ENCODE measurements around the gene CCDC126. TPM values are rescaled to one million over a fixed set of nuclear protein-coding genes. Genes with fewer than 3 reads are reported as not detected.
"Not testable (repeated sequence)": the region's sequence is repeated elsewhere in the genome, so short reads cannot be mapped to it uniquely, and the experiment has no call there.

The CCDC126 gene
- total RNA-seq = 10 to 100 TPM; 10.3 to 28.9 (median 15.2) TPM

- peak; percentile 92 to 96 (median 93) for ATAC-seq (replicated peaks in 6 of 8)
- Histone ChIP-seq H3K4me3 (peak within 1 kb of the TSS; percentile 63 to 73 (median 68)), H3K4me1 (replicated peaks in 1 of 2) (peaks cover 3 to 7% of the 10 kb centered on the region in 2 donors), H3K27ac (peak within 1 kb of the TSS; percentile 79 to 80)
- in situ Hi-C loops (cut with MboI; ENCODE audit: low pct_unique_long_range_greater_than_20kb in 2 of 9, low sequenced_read_pairs in 9 of 9, unreplicated experiment in 9 of 9) = no loop called here
- 0 to 33% (median 0%) methylated on average over 6 to 17 of the region's 99 CpGs; no CpG with 5 or more reads in 4 of the 10 experiments for WGBS, 10 experiments
These were observed at the start of gene CCDC126 for GRCh38 chr7:23597094-23598091. Gene CCDC126, plus strand, starts transcription at chr7:23597382. Its CDS starts 13,934 bp downstream, at chr7:23611316.

- Histone ChIP-seq H3K4me3 (no peak overlapping the region), H3K27ac (no peak overlapping the region), H3K4me1 (replicated peaks in 1 of 2) (no peaks in the 10 kb centered on the region)
- no peak for ATAC-seq (replicated peaks in 6 of 8)
- 74 to 99% (median 82%) methylated on average over 4 of the region's 4 CpGs; no CpG with 5 or more reads in 5 of the 10 experiments for WGBS, 10 experiments
- in situ Hi-C loops (cut with MboI; ENCODE audit: low pct_unique_long_range_greater_than_20kb in 2 of 9, low sequenced_read_pairs in 9 of 9, unreplicated experiment in 9 of 9) = no loop called here
These were observed 49.5 kb upstream of the CCDC126 start for GRCh38 chr7:23547662-23548061.

- Histone ChIP-seq H3K27ac (no peak overlapping the region), H3K4me1 (replicated peaks in 1 of 2) (no peaks in the 10 kb centered on the region), H3K4me3 (no peak overlapping the region)
- ATAC-seq (replicated peaks in 6 of 8) = no peak
- in situ Hi-C loops (cut with MboI; ENCODE audit: low pct_unique_long_range_greater_than_20kb in 2 of 9, low sequenced_read_pairs in 9 of 9, unreplicated experiment in 9 of 9) = loop anchor here in 6 of 9 experiments (10.0 to 25.0 kb wide), 5 partner anchors 129 to 1529 kb away; partner anchors contain the start of genes FAM221A (in 2 of the 6) and STK31 (in 2 of the 6)
These were observed 38.9 kb upstream of the CCDC126 start for GRCh38 chr7:23558303-23558702.

GRCh38 chr7:23570592-23571200 lies 26.5 kb upstream of the CCDC126 start:
- no peak overlapping the region for H3K4me3 ChIP-seq
- ATAC-seq (replicated peaks in 6 of 8) = peak; percentile 76 to 99 (median 84)
- in situ Hi-C loops (cut with MboI; ENCODE audit: low pct_unique_long_range_greater_than_20kb in 2 of 9, low sequenced_read_pairs in 9 of 9, unreplicated experiment in 9 of 9) = loop anchor here in 5 of 9 experiments (25.0 kb wide), 4 partner anchors 117 to 1517 kb away; partner anchors contain the start of genes FAM221A (in 2 of the 5) and STK31 (in 2 of the 5)
- WGBS, 10 experiments = 0 to 55% (median 8%) methylated on average over 1 to 4 of the region's 5 CpGs; no CpG with 5 or more reads in 4 of the 10 experiments
- H3K4me1 ChIP-seq (replicated peaks in 1 of 2) = no peaks in the 10 kb centered on the region
- no peak overlapping the region for H3K27ac ChIP-seq

GRCh38 chr7:23581975-23582374 lies 15.2 kb upstream of the CCDC126 start:
- WGBS, 10 experiments = 83 to 100% (median 100%) methylated on average over 1 of the region's 1 CpG; no CpG with 5 or more reads in 2 of the 10 experiments
- H3K4me1 ChIP-seq (replicated peaks in 1 of 2); H3K4me3 ChIP-seq; ATAC-seq (replicated peaks in 6 of 8); H3K27ac ChIP-seq; in situ Hi-C loops (cut with MboI; ENCODE audit: low pct_unique_long_range_greater_than_20kb in 2 of 9, low sequenced_read_pairs in 9 of 9, unreplicated experiment in 9 of 9): not testable (repeated sequence)

GRCh38 chr7:23585304-23585703 lies 11.9 kb upstream of the CCDC126 start:
- H3K27ac ChIP-seq; H3K4me3 ChIP-seq; H3K4me1 ChIP-seq (replicated peaks in 1 of 2); in situ Hi-C loops (cut with MboI; ENCODE audit: low pct_unique_long_range_greater_than_20kb in 2 of 9, low sequenced_read_pairs in 9 of 9, unreplicated experiment in 9 of 9); ATAC-seq (replicated peaks in 6 of 8): not testable (repeated sequence)
- WGBS, 10 experiments = 85 to 100% (median 95%) methylated on average over 2 to 5 of the region's 10 CpGs; no CpG with 5 or more reads in 6 of the 10 experiments

GRCh38 chr7:23586159-23586558 lies 11.0 kb upstream of the CCDC126 start:
- no peak for ATAC-seq (replicated peaks in 6 of 8)
- no peak overlapping the region for H3K27ac ChIP-seq
- WGBS, 10 experiments = 78 to 100% (median 80%) methylated on average over 2 to 3 of the region's 34 CpGs; no CpG with 5 or more reads in 7 of the 10 experiments
- no peaks in the 10 kb centered on the region for H3K4me1 ChIP-seq (replicated peaks in 1 of 2)
- in situ Hi-C loops (cut with MboI; ENCODE audit: low pct_unique_long_range_greater_than_20kb in 2 of 9, low sequenced_read_pairs in 9 of 9, unreplicated experiment in 9 of 9) = no loop called here
- no peak overlapping the region for H3K4me3 ChIP-seq

- no peak overlapping the region for H3K4me3 ChIP-seq
- 0 to 88% (median 22%) methylated on average over 1 of the region's 1 CpG; no CpG with 5 or more reads in 3 of the 10 experiments for WGBS, 10 experiments
- in situ Hi-C loops (cut with MboI; ENCODE audit: low pct_unique_long_range_greater_than_20kb in 2 of 9, low sequenced_read_pairs in 9 of 9, unreplicated experiment in 9 of 9) = no loop called here
- ATAC-seq (replicated peaks in 6 of 8) = no peak
- H3K4me1 ChIP-seq (replicated peaks in 1 of 2) = no peaks in the 10 kb centered on the region
- no peak overlapping the region for H3K27ac ChIP-seq
These were observed 6.7 kb upstream of the CCDC126 start for GRCh38 chr7:23590529-23590928.

GRCh38 chr7:23593706-23594105 lies 3.5 kb upstream of the CCDC126 start:
- in situ Hi-C loops (cut with MboI; ENCODE audit: low pct_unique_long_range_greater_than_20kb in 2 of 9, low sequenced_read_pairs in 9 of 9, unreplicated experiment in 9 of 9) = no loop called here

GRCh38 chr7:23594879-23595604 lies 2.1 kb upstream of the CCDC126 start:
- H3K4me3 ChIP-seq = no peak overlapping the region
- in situ Hi-C loops (cut with MboI; ENCODE audit: low pct_unique_long_range_greater_than_20kb in 2 of 9, low sequenced_read_pairs in 9 of 9, unreplicated experiment in 9 of 9) = no loop called here
- no peak for ATAC-seq (replicated peaks in 6 of 8)
- peaks cover 3 to 7% of the 10 kb centered on the region in 2 donors for H3K4me1 ChIP-seq (replicated peaks in 1 of 2)
- H3K27ac ChIP-seq = no peak overlapping the region

More at GRCh38 chr7:23593706-23594105, 3.5 kb upstream of the CCDC126 start:
- Histone ChIP-seq H3K4me3 (no peak overlapping the region), H3K27ac (no peak overlapping the region), H3K4me1 (replicated peaks in 1 of 2) (peaks cover 0 to 2% of the 10 kb centered on the region in 2 donors)
- ATAC-seq (replicated peaks in 6 of 8) = no peak
- 0 to 100% (median 15%) methylated on average over 1 of the region's 1 CpG; no CpG with 5 or more reads in 3 of the 10 experiments for WGBS, 10 experiments

- in situ Hi-C loops (cut with MboI; ENCODE audit: low pct_unique_long_range_greater_than_20kb in 2 of 9, low sequenced_read_pairs in 9 of 9, unreplicated experiment in 9 of 9) = no loop called here
- peak overlapping the region; percentile 63 to 73 (median 68) for H3K4me3 ChIP-seq
- peaks cover 3 to 7% of the 10 kb centered on the region in 2 donors for H3K4me1 ChIP-seq (replicated peaks in 1 of 2)
- no peak for ATAC-seq (replicated peaks in 6 of 8)
- WGBS, 10 experiments = 23 to 100% (median 41%) methylated on average over 2 to 4 of the region's 4 CpGs; no CpG with 5 or more reads in 2 of the 10 experiments
- no peak overlapping the region for H3K27ac ChIP-seq
These were observed 1.1 kb downstream of the CCDC126 start for GRCh38 chr7:23598296-23598695.

- WGBS, 10 experiments = 32 to 100% (median 77%) methylated on average over 1 to 4 of the region's 4 CpGs
- Histone ChIP-seq H3K4me1 (replicated peaks in 1 of 2) (peaks cover 3 to 7% of the 10 kb centered on the region in 2 donors), H3K4me3 (no peak overlapping the region), H3K27ac (no peak overlapping the region)
- no peak for ATAC-seq (replicated peaks in 6 of 8)
- in situ Hi-C loops (cut with MboI; ENCODE audit: low pct_unique_long_range_greater_than_20kb in 2 of 9, low sequenced_read_pairs in 9 of 9, unreplicated experiment in 9 of 9) = no loop called here
These were observed 3.1 kb downstream of the CCDC126 start for GRCh38 chr7:23600236-23600635.

Measured in motor neuron (in vitro differentiated cells).